ENCODE measurements around the gene RPLP1. TPM values are rescaled to one million over a fixed set of nuclear protein-coding genes. Genes with fewer than 3 reads are reported as not detected.

Gene RPLP1
- total RNA-seq, 1 donor from 2014 or later, result 1,296 TPM

DNA sequence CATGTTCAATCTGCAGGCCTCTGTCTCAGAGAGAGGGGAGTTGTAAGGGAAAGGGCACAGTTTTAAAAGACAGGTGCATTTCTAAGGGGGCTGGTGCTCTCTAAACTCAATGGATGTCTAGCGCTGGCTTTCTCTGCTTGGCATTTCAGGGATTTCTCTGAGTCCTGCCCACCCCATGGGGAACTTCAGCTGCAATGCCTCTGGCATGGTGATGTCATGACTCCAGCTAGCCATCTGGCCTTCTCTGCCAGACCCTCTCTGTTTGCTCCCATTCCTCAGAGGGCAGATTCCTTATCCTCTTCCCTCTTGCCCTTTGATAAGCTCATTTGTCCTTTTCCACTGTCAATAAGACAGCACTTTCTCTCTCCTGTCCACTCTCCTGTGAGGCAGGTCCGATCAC, 40.8 kb downstream of the RPLP1 start:
- Mint-ChIP-seq H3K4me1 (peaks cover 25% of the 10 kb centered on the region), H3K9me3 (peaks cover 16% of the 10 kb centered on the region), H3K4me3 (no peak overlapping the region), H3K36me3 (peaks cover 14% of the 10 kb centered on the region), H3K27me3 (ENCODE audit: low read depth) (no peaks in the 10 kb centered on the region), H3K27ac (no peak overlapping the region)
- TF ChIP-seq, protein P1, sequence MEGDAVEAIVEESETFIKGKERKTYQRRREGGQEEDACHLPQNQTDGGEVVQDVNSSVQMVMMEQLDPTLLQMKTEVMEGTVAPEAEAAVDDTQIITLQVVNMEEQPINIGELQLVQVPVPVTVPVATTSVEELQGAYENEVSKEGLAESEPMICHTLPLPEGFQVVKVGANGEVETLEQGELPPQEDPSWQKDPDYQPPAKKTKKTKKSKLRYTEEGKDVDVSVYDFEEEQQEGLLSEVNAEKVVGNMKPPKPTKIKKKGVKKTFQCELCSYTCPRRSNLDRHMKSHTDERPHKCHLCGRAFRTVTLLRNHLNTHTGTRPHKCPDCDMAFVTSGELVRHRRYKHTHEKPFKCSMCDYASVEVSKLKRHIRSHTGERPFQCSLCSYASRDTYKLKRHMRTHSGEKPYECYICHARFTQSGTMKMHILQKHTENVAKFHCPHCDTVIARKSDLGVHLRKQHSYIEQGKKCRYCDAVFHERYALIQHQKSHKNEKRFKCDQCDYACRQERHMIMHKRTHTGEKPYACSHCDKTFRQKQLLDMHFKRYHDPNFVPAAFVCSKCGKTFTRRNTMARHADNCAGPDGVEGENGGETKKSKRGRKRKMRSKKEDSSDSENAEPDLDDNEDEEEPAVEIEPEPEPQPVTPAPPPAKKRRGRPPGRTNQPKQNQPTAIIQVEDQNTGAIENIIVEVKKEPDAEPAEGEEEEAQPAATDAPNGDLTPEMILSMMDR (IDR thresholded peaks at IDR 0.05; ENCODE audit: unreplicated experiment), result no peak
- DNase-seq (ENCODE audit: low spot score in 2 of 2, unreplicated experiment in 2 of 2), result no peak

DNA sequence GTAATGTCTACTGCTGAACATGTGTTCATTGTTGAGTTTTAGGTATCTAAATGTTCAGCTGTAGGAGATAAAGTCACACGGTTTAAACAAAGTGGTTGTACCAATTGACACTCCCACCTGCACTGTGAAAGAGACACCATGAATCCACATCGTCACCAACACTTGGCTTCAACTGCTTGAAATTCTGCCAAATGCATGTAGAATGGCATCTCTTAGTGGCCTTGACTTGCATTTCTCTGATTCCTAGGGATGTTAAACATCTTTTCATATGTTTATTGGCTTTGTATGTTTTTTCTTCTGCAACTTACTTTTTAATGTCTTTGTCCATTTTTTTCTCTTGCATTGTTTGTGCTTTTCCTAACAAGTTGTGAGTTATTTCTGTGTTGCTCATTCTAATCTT, 43.4 kb downstream of the RPLP1 start:
- DNase-seq (ENCODE audit: low spot score in 2 of 2, unreplicated experiment in 2 of 2), result no peak
- Mint-ChIP-seq H3K27me3 (ENCODE audit: low read depth) (no peaks in the 10 kb centered on the region), H3K9me3 (peaks cover 10% of the 10 kb centered on the region), H3K4me1 (peaks cover 11% of the 10 kb centered on the region), H3K4me3 (no peak overlapping the region), H3K27ac (no peak overlapping the region), H3K36me3 (peaks cover 12% of the 10 kb centered on the region)
- TF ChIP-seq, protein P1 (IDR thresholded peaks at IDR 0.05; ENCODE audit: unreplicated experiment), result no peak

DNA sequence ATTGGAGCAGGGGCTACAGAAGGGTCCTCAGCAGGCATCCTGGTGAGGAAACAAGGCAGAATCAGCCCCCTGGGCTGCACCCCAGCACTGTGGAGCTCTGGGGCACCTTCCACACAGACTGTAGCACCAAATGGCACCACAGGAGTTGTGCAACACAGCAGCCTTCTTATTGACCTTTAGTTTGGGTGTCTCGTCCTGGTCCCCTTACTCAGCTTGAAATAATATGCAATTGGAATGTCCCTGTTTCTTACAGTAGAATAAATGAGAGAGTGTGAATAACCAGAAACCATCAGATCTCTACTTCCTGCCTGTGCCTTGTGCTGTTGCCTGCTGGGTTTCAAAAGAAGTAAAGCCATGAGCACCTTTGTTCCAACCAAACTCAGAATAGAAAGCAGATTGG, 44.5 kb downstream of the RPLP1 start:
- H3K27ac Mint-ChIP-seq, result no peak overlapping the region
- H3K27me3 Mint-ChIP-seq (ENCODE audit: low read depth), result no peaks in the 10 kb centered on the region
- H3K36me3 Mint-ChIP-seq, result peaks cover 3% of the 10 kb centered on the region

DNA sequence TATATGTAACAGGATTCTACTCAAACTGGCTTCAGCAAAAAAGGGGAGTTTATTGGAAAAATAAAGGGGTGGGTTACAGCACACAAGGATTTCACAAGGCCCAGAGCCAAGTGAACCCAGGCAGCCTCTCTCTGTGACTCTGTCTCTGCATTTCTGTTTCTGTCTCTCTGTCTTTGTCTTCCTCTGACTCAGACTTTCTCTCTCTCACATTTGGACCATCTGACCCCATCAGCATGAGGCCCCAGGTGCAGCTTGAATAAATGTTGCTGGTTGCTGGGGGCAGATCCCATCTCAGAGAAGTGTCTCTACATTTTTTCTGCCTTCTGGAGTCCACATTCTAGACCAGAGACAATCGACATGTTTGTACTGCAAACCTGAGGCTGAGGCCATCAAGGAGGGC, 45.0 kb downstream of the RPLP1 start:
- no peak overlapping the region for H3K27ac Mint-ChIP-seq

More for the DNA sequence above, 44.5 kb downstream of the RPLP1 start:
- peaks cover 9% of the 10 kb centered on the region for H3K4me1 Mint-ChIP-seq
- no peak overlapping the region for H3K4me3 Mint-ChIP-seq
- TF ChIP-seq, protein P1 (IDR thresholded peaks at IDR 0.05; ENCODE audit: unreplicated experiment), result no peak
- no peaks in the 10 kb centered on the region for H3K9me3 Mint-ChIP-seq
- no peak for DNase-seq (ENCODE audit: low spot score in 2 of 2, unreplicated experiment in 2 of 2)

DNA sequence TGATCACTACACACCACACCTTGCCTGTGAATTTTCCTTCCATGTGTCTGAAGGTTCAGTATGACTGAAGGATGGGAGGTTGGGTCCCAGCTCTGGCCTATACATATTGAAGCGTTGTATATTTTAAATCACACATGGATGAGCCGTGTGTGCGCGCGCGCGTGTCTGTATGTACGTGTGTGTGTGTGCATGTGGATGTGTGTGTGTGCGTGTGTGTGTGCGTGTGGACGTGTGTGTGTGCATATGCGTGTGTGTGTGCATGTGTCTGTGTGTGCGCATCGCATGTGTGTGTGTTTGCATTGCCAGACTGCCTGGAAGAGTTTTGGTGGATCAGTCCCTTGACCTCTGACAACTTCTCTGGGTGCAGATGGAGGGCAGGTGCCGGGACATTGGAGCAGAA, 45.7 kb downstream of the RPLP1 start:
- Mint-ChIP-seq H3K27me3 (ENCODE audit: low read depth) (no peaks in the 10 kb centered on the region), H3K9me3 (no peaks in the 10 kb centered on the region), H3K4me1 (peaks cover 9% of the 10 kb centered on the region), H3K27ac (no peak overlapping the region), H3K36me3 (no peaks in the 10 kb centered on the region), H3K4me3 (no peak overlapping the region)
- DNase-seq (ENCODE audit: low spot score in 2 of 2, unreplicated experiment in 2 of 2), result no peak
- TF ChIP-seq, protein P1 (IDR thresholded peaks at IDR 0.05; ENCODE audit: unreplicated experiment), result no peak

More for the DNA sequence above, 45.0 kb downstream of the RPLP1 start:
- Mint-ChIP-seq H3K4me1 (peaks cover 9% of the 10 kb centered on the region), H3K27me3 (ENCODE audit: low read depth) (no peaks in the 10 kb centered on the region), H3K4me3 (no peak overlapping the region), H3K9me3 (no peaks in the 10 kb centered on the region), H3K36me3 (no peaks in the 10 kb centered on the region)
- TF ChIP-seq, protein P1 (IDR thresholded peaks at IDR 0.05; ENCODE audit: unreplicated experiment), result no peak
- DNase-seq (ENCODE audit: low spot score in 2 of 2, unreplicated experiment in 2 of 2), result no peak

DNA sequence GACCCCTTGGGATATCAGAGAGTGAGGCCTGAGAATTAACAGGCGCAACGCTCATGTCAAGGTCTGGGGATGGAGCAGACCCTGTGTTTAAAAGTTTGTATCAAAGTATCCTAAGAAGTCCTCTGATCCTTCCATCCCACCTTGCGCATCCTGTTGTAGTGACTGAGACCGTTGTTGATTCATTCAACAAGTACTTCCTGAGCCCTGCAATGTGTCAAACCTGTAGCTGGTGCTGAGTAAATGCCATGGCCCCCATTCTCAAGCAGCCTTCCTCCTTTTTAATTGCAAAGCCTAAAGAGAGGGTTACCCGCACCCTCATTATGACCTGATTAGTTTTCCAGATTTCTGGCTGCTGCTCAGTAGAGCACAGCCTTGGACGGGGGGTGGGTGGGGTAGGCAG, 46.4 kb downstream of the RPLP1 start:
- Mint-ChIP-seq H3K36me3 (no peaks in the 10 kb centered on the region), H3K9me3 (no peaks in the 10 kb centered on the region), H3K27me3 (ENCODE audit: low read depth) (no peaks in the 10 kb centered on the region), H3K27ac (no peak overlapping the region), H3K4me1 (peaks cover 12% of the 10 kb centered on the region), H3K4me3 (no peak overlapping the region)
- no peak for DNase-seq (ENCODE audit: low spot score in 2 of 2, unreplicated experiment in 2 of 2)
- TF ChIP-seq, protein P1 (IDR thresholded peaks at IDR 0.05; ENCODE audit: unreplicated experiment), result no peak
